ENCODE results near the gene CFAP58.

GRCh38 chr10:104351919-104352318 is 1.7 kb upstream of the CFAP58 start:
- TF ChIP-seq CTCF (CRISPR knock-in tag; IDR thresholded peaks at IDR 0.05): no peak
- no peak for TF ChIP-seq ZNF546 (CRISPR knock-in tag; conservative IDR thresholded peaks at IDR 0.05)
- TF ChIP-seq, protein P1, sequence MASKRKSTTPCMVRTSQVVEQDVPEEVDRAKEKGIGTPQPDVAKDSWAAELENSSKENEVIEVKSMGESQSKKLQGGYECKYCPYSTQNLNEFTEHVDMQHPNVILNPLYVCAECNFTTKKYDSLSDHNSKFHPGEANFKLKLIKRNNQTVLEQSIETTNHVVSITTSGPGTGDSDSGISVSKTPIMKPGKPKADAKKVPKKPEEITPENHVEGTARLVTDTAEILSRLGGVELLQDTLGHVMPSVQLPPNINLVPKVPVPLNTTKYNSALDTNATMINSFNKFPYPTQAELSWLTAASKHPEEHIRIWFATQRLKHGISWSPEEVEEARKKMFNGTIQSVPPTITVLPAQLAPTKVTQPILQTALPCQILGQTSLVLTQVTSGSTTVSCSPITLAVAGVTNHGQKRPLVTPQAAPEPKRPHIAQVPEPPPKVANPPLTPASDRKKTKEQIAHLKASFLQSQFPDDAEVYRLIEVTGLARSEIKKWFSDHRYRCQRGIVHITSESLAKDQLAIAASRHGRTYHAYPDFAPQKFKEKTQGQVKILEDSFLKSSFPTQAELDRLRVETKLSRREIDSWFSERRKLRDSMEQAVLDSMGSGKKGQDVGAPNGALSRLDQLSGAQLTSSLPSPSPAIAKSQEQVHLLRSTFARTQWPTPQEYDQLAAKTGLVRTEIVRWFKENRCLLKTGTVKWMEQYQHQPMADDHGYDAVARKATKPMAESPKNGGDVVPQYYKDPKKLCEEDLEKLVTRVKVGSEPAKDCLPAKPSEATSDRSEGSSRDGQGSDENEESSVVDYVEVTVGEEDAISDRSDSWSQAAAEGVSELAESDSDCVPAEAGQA (IDR thresholded peaks at IDR 0.05; ENCODE audit: low read depth): no peak
- TF ChIP-seq, protein P1 (CRISPR knock-in tag; IDR thresholded peaks at IDR 0.05; ENCODE audit: borderline replicate concordance): no peak
- TF ChIP-seq IRF1 (CRISPR knock-in tag; IDR thresholded peaks at IDR 0.05; ENCODE audit: low read depth): no peak
- no peak for TF ChIP-seq SNRNP70 (IDR thresholded peaks at IDR 0.05; ENCODE audit: low read depth, low read length)
- no peak for TF ChIP-seq JUND (CRISPR knock-in tag; IDR thresholded peaks at IDR 0.05)
